CD4-positive, alpha-beta T cell treated with Interleukin-12 subunit alpha and Interleukin-12 subunit beta, for 1 hour (primary cell): ENCODE measurements around the gene MESP1.
A peak's percentile ranks its signal among the peaks of the same experiment; 100 is the strongest.
"Not testable (repeated sequence)": the region's sequence is repeated elsewhere in the genome, so short reads cannot be mapped to it uniquely, and the experiment has no call there.

Experiments
- DNase-seq: peaks from one replicate; pipeline ENCODE4 v3.0.0-alpha.2; 2020

Gene MESP1, protein sequence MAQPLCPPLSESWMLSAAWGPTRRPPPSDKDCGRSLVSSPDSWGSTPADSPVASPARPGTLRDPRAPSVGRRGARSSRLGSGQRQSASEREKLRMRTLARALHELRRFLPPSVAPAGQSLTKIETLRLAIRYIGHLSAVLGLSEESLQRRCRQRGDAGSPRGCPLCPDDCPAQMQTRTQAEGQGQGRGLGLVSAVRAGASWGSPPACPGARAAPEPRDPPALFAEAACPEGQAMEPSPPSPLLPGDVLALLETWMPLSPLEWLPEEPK

DNA sequence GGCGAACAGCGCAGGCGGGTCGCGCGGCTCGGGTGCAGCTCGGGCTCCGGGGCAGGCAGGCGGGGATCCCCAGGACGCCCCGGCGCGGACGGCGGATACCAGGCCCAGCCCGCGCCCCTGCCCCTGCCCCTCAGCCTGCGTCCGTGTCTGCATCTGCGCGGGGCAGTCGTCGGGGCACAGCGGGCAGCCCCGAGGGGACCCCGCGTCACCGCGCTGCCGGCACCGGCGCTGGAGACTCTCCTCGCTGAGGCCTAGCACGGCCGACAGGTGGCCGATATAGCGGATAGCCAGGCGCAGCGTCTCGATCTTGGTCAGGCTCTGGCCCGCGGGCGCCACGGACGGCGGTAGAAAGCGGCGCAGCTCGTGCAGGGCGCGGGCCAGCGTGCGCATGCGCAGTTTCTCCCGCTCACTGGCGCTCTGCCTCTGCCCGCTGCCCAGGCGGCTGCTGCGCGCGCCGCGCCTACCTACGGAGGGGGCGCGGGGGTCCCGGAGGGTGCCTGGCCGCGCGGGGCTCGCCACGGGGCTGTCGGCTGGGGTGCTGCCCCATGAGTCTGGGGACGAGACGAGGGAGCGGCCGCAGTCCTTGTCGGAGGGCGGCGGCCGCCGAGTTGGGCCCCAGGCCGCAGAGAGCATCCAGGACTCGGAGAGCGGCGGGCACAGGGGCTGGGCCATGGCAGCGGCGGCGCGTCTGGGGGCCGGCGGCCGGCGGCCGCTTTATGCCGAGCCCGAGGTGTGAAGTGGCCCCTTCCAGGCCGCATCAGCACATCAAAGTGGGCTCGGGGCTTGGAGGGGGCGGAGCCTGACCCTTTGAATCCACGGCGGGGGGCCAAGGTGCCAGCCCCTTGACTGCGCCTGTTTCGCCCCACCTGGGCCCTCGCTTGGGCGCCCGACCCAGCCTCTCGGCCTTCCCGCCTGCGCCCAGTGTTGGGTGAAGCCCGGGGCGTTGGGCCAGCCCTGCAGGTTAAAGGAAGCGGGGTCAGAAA lies at the start of gene MESP1:
Gene MESP1, minus strand, starts transcription at position 690 of the 983 bp plus-strand sequence. Its CDS starts 18 bp downstream, at position 672.
- peak; percentile 91 for DNase-seq

DNA sequence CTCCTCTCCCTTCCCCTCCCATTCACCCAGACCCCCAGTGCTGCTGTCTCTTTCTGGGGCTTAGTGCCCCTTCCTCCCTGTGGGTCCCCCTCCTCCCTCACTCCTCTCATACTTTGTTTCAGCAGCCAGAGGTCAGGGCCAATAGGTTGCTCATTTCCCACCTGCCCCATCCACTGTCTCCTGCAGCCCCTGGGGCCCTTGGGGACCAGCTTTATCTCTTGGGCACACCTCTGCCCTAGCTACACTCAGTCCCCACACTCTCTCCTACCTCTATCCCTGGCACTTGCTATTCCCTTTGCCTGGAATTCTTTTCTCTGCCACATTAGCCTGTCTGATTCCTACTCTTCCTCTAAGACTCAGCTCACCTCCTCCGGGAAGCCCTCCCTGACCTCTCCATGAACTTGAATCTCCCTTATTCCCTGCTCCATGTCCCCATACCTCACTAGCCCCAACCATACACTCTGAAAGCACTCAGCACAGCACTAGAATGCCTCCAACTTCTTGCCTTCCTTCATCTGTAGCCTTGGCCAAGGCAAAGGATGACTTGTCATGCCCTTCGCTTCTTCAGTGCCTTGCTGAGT lies 49.0 kb upstream of the MESP1 start:
- DNase-seq = no peak

DNA sequence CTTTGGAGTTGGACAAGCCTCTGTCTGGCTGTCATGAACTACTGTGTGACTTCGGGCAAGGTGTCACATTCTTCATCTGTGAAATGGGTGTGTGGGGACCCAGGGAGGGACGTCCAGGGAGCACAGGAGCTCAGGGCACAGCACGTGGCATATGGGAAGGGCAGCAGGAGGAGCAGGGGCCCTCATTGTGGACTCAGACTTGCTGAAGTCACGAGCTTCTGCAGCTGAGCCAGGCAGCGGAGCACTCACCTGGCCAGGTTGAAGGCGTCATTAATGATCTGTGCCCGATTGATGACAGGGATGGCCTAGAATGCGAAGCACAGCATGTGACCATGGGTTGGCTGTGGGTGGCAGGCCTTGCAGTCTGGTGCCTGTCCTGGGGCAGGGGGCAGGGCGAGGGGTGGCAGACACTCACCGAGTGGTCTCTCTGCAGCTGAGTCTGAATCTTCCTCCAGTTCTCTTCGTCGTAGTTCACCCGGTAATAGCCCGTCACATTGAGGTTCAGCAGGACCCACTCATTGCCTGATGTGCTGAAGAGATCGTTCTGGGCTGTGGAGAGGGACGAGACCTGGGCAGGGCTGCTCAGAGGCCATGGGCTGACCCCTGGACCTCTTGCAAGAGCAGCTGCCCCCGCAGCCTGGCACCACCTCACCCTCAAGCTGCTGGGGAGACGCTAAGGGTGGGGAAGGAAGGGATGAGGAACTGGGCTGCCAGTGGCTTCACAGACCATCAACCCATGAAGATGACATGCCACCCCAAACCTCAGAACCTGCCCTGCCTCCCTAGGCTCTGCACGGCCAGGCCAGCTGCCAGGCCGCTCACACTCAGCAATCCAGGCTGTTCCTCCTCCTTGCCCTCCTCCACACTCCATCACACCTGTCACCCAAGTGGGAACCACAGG lies 48.2 kb upstream of the MESP1 start:
- no peak for DNase-seq

DNA sequence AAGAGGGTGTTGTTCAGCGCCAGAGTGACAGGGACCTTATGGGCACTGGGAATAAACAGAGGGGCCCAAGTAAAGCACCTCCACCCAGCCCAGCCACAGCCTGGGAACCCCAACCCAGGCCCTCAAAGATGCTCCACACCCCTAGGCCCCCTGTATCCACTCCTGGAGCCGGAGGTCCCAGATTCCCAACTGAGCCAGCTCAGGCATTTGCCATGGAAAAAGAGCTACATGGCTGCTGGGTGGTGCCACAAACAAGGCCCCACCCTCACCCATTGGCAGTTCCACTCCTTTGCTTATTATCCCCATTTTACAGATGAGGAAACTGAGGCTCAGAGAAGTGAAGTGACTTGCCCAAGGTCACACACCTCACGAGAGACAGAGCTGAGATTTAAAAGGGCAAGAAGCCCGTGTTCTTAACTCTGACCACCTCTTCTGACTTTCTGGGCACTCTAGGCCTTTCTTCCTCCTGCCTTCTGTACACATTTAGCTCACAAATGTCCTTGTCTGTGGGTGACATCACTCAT lies 46.7 kb upstream of the MESP1 start:
- DNase-seq = no peak

DNA sequence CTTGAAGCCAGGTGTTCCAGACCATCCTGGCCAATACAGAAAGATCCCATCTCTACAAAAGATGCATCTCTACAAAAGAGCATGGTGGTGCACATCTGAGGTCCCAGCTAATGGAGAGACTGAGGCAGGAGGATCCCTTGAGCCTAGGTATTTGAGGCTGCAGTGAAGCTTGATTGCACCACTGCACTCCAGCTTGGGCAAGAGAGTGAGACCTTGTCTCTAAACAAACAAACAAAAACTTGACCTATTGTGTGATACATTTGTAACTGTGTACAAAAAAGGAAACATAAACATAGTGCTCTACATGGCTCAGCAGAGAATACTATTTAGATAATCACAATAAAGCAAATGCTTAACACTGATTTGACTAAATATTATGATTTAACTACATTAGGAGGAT lies 44.9 kb upstream of the MESP1 start:
- no peak for DNase-seq

DNA sequence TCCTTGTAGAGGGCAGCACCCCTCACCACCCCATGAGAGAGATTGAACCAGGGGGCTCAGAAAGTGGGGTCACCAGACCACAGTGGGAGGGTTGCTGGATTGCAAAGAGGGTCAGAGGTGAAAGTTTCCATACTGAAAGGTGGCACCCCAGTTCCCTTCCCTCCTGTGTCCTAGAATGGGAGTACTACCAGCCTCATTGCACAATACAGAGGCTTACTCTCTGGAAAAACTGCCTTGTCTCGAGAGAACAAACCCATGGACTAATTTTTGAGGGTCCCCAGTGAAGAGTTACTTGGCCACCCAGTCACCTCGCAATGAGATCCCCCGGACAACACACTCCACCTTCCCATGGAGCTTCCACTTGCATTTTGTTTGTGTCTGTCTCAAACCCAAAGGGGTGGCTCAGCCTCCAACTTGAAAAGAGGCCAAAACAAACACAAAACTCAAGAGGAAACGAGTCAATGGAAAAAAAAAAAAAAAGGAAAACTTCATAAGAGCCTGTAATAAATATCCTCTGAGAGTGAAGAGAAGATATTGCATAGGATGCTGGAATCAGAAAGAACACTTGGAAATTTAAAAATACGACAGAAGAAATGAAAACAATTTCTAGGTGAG lies 43.7 kb upstream of the MESP1 start:
- no peak for DNase-seq

DNA sequence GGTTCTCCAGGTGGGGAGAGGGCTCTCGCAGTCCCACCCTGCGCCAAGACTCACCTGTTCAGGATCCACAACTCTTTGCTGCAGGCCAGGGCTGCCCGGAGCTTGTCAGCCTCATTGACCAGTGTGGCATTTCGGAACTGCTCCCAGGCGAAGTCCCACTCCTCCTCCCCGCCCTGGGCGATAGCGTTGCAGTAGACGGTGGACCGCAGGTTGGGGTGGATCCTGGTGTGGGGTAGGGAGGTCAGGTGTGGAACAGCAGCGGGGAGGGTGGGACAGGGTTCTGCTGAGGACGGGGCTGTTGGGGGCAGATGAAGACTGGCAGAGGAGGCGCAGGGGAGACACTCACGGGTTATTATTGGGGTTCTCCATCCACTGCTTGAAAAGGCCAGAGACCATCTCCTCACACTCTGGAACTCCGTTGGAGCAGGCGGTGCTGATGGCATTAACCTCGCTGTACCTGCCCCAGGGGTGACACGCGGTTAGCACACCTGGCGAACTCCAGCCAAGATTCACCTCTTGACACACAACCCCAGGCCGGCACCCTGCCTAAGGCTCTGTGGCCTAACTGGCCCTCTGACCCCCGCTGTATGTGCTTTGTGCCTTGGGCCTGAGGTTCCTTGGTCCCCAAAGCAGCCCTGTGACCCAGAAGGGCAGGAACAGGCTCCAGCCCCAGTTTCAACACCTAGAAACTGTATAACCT lies 41.2 kb upstream of the MESP1 start:
- DNase-seq = no peak

DNA sequence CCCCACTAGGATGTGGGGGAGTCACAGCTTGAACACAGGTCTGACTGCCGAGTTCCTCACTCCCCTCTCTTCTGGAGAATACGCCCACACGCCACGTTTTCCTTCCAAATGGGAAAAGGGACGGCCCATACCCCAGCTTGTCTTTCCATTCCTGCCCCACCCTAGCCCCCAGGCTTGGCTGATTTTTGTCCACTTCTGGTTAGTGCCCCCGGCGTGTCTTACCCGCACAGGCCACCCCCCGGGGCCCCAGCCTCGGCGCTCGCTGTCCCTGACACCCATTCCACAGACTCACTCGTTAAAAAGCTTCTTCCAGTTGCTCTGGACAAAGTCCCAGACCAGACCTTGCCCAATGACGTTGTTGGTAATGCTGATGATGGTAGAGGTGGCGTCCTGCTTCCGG lies 39.6 kb upstream of the MESP1 start:
- no peak for DNase-seq

DNA sequence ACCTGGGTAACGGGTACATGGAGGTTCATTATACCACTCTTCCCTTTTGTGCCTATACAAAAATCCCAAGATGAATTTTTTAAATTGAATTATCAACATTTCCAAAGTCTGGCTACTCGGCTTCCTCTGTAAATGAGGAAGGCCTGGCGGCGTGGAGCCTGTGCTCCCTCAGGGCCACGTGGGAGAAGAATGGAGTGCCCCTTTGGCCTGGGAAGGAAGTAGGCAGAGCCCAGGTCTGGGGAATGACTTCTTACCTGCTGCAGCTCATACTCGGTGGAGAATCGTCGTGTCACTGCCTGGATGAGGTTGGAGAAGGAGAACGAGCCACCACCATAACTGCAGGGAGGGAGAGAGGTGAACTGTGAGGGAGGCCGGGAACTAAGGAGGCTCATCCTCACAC lies 39.2 kb upstream of the MESP1 start:
- DNase-seq = no peak

DNA sequence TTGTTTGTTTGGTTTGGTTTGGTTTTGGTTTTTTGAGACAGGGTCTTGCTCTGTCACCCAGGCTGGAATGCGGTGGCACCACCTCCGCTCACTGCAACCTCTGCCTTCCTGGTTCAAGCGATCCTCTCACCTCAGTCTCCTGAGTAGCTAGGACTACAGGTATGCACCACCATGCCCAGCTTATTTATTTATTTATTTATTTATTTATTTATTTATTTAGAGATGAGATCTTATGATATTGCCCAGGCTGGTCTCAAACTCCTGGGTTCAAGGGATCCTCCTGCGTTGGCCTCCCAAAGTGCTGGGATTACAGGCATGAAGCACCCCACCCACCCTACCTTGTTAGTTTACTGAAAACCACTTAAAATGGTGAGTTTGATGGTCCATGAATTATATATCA lies 37.5 kb upstream of the MESP1 start:
- DNase-seq = not testable (repeated sequence)

DNA sequence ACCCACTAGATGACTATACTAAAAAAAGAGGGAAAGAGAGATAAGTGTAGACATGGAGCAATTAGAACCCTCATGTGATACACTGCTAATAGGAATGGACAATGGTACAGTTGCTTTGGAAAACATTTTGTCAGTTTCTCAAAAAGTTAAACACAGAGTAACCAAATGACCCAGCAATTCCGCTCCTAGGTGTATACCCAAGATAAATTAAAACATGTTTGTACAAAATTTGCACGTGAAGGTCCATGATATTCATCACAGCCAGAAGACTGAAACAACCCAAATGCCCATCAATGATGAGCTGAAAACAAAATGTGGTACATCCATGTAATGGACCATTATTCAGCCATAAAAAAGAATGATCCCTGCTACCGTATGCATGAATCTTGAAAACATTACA lies 36.9 kb upstream of the MESP1 start:
- DNase-seq = no peak

DNA sequence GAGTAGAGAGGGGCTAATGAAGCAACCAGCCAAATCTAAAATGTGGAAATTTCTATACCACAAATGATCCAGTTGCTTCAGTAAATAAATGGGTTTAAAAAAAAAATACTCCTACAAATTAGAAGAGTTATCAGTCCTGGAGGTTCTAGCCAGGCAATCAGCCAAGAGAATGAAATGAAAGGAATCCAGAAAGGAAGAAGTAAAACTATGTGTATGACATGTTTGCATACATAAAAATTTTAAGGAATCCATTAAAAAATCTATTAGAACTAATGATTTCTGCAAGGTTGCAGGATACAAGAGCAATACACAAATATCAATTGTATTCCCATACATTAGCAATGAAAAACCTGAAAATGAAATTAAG lies 34.7 kb upstream of the MESP1 start:
- no peak for DNase-seq

DNA sequence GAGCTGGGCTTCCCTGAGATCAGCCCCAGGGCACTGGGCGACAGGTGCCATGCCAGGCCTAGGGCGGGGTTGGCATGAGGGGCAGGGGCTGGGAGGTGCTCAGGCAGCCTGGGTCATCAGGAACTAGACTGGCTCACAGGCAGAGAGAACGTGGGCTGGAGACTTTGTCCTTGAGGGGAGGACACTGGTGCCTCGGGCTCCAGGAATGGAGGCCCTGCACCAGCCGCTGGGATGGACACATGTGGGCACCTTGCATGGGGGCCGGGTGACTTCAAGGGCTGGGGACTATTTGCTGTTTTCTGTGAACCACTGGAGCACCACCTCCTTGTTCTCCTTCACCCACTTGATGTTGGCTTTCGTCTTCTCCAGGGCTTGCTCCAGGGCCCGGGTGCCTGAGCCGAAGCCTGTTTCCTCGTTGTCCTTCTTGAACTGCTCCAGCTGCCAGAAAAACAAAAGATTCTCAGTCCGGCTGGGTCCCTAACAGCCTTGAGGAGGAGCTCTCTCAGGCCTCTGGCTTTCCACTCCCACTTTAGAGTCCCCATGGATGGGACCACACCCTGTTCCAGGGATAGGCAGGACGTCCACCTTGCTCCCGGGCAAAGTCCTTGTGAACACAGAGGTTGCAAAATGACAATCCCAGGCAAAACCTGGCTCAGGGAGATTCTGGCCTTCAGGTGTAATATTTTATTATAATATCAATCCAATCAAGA lies 34.2 kb upstream of the MESP1 start:
- DNase-seq = no peak

DNA sequence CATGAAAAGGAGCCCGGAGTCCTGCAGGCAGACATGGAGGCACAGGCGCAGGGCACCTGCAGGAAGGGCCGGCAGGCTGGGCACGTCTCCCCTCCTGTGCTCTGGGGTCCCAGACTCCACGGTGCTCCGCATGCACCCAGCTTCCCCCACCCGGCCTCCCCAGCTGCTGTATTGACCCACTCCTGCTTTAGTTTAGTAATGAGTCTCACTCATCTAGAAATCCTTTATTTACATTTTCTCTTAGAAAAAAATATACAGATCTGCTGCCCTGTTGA lies 33.6 kb upstream of the MESP1 start:
- no peak for DNase-seq

DNA sequence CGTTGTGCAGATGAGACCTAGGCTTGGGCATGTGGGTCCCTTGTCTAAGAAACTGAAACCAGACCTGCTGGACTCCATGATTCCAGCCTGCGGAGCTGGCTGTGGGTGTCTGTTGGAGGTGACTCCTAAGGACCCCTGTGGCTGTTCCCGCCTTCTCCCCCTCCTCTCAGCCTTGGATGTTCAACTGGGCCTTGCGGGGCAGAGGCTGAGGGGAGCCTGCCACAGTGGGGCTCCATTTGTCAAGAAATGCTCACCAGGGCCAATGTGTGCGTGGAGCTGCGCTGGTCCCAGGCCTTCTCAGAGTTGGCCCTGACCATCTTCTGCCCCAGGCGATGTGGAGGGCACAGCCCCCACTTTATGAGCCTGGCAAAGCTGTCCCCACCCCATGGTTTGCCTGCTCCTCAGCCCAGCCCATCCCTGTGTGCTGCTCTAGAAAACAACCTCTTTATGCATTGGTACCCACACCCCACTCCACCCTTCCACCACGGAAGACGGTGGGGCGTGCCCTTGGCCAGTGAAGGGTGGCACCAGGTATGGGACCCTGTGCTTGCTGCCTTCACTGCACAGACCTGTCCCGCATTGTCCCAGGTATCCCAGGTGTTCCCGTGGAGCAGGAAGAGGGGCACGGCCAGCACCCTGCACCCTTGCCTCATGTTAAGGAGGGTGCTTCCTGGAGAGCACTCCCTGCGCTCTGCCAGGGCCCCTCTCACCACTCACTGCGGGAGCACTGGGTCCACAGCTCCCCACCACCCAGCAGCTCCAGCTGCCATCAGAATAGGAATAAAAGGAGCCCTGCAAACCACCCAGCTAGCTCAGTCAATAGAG lies 33.0 kb upstream of the MESP1 start:
- no peak for DNase-seq

DNA sequence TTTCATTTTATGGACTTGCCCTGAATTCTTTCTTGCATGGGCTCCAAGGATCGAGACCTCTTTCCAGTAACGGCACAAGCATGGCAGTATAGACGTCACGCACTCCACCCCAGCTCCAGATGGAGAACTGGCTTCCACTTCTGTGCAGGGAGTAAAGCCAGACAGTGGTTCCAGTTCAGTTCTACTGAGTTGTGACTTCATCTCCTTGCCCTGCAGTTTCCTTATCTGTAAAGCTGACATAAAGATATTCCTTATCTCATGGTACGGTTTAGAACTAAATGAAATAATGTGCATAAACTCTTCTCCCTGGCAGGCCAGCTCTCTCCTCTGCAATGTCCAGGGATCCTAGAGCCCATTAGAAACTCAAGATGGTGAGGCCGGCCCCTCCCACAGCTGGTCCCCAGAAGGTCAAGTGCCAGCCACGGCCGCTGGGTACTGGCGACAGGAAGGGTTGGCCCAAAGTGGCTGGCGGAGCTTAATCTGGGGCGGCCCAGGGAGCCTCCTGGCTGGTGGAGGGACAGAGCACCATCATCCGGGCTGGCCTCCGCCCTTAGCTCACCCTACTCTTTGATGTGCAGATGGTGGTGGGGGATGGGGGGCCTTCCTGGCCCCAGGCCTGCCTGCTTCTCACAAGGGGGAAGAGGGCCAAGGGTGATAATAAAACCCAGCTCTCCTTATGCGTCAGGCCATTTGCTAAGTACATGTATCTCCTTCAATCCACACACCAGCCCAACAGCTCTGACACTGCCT lies 32.2 kb upstream of the MESP1 start:
- no peak for DNase-seq

DNA sequence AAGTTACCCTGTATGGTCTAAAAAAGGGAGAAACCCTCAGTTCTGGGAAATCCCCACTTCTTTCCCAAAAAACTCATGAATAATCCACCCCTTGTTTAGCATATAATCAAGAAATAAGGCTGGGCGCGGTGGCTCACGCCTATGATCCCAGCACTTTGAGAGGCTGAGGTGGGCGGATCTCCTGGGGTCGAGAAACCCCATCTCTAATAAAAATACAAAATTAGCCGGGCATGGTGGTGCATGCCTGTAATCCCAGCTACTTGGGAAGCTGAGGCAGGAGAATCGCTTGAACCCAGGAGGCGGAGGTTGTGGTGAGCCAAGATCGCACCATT lies 31.5 kb upstream of the MESP1 start:
- not testable (repeated sequence) for DNase-seq

DNA sequence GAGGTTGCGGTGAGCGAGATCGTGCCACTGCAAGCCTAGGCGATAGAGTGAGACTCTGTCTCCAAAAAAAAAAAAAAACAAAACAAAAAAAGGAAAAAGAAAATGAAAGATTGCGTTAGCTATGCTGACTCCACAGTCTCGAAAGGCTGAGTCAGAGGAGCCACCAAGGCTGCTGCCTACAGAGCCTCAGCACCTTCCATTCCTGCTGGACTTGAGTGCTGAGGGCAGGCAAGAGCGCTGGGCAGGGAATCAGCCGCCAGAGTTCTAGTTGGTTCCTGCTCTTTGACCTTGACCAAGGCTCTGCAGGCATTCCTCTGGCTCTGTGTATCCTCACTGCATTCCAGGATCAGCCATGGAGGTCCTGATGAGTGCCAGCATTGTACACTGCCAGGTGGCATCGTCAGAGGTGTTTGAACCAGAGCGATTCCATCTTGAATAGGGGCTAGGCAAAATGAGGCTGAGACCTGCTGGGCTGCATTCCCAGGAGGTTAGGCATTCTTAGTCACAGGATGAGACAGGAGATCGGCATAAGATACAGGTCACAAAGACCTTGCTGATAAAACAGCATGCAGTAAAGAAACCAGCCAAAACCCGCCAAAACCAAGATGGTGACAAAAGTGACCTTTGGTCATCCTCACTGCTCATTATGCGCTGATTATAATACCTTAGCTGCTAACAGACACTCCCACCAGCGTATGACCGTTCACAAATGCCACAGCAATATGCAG lies 31.0 kb upstream of the MESP1 start:
- DNase-seq = no peak

DNA sequence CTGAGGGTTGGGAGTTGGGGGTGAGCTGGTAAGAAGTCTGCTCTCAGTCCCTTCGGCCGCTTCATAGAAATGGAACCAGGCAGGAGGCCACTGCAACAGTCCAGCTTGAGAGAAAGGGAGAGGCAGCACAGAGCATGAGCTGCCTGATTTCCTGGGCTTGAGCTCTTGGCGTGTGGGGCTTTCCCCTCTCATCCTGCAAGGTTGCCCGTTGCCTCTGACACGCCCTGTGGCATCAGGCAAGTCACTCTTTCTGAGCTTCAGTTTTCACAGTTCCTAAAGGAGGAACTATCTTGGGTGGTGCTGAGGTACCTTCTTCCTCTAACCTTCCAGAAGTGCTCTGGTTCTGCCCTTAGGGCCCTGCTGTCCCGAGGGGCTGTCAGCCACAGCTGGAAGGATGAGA lies 30.0 kb upstream of the MESP1 start:
- DNase-seq = no peak
